HCT116 (cell line): ENCODE measurements around the gene ZNF578.

Experiments
- CEBPB ChIP-seq: IDR thresholded peaks from 2 replicates; pipeline ENCODE4 v1.6.1; 2012; ENCODE audit warnings: low read depth
- EZH2 ChIP-seq: fragments of 200-600 bp; sonication (generic); IDR thresholded peaks from 2 replicates; pipeline ENCODE4 v1.6.1; 2017; ENCODE audit warnings: antibody characterized with exemption, mixed run types
- EZH2phosphoT487 ChIP-seq: fragments of 200-600 bp; IDR thresholded peaks from 2 replicates; pipeline ENCODE4 v1.6.1; 2018; ENCODE audit warnings: antibody characterized with exemption, borderline replicate concordance
- JUND ChIP-seq: IDR thresholded peaks from 2 replicates; pipeline ENCODE4 v1.6.1; 2012
- POLR2A ChIP-seq: IDR thresholded peaks from 2 replicates; pipeline ENCODE4 v1.7.0; 2011; ENCODE audit warnings: borderline replicate concordance; ENCODE audit not compliant: insufficient read depth, insufficient read length; ENCODE audit errors: extremely low read depth
- POLR2AphosphoS5 ChIP-seq: IDR thresholded peaks from 2 replicates; pipeline ENCODE4 v1.6.1; 2011; ENCODE audit warnings: mild to moderate bottlenecking, low read depth, low read length, moderate library complexity
- RAD21 ChIP-seq: IDR thresholded peaks from 2 replicates; pipeline ENCODE4 v1.6.1; 2012; ENCODE audit warnings: low read depth, mild to moderate bottlenecking
- SIN3A ChIP-seq: IDR thresholded peaks from 2 replicates; pipeline ENCODE4 v1.6.1; 2012; ENCODE audit warnings: low read depth
- SRF ChIP-seq: IDR thresholded peaks from 2 replicates; pipeline ENCODE4 v1.6.1; 2012; ENCODE audit warnings: low read depth
- YY1 ChIP-seq: IDR thresholded peaks from 2 replicates; pipeline ENCODE4 v1.6.1; 2011; ENCODE audit warnings: low read length, low read depth, moderate library complexity, mild to moderate bottlenecking; ENCODE audit not compliant: insufficient replicate concordance; ENCODE audit errors: extremely low read depth
- ZNF274 ChIP-seq: fragments of 200-500 bp; sonication (Bioruptor generic); IDR thresholded peaks from 2 replicates; pipeline ENCODE4 v1.6.1; 2014; ENCODE audit warnings: mild to moderate bottlenecking, low read depth, low read length, inconsistent platforms
- TF ChIP-seq, protein P1 (sequence below), 3 experiments: fragments of 200-600 bp in 1 of 3; sonication (generic) in 1 of 3; IDR thresholded peaks in 2 of 3; conservative IDR thresholded peaks in 1 of 3; 2 replicates each; pipeline ENCODE4 v1.5.1; 2012 to 2017; ENCODE audit warnings: low read depth in 2 of 3, low read length in 2 of 3, antibody characterized with exemption in 1 of 3, borderline replicate concordance in 1 of 3, control low read depth in 1 of 3, mild to moderate bottlenecking in 1 of 3, mixed read lengths in 1 of 3, mixed run types in 1 of 3, moderate library complexity in 1 of 3; ENCODE audit not compliant: insufficient read depth in 1 of 3
- TF ChIP-seq, protein P2 (sequence below): IDR thresholded peaks from 2 replicates; pipeline ENCODE4 v1.6.1; 2011; ENCODE audit warnings: mild to moderate bottlenecking, low read length, moderate library complexity; ENCODE audit not compliant: insufficient replicate concordance; ENCODE audit errors: extremely low read depth
- TF ChIP-seq, protein P3 (sequence below): IDR thresholded peaks from 2 replicates; pipeline ENCODE4 v1.6.1; 2012

DNA sequence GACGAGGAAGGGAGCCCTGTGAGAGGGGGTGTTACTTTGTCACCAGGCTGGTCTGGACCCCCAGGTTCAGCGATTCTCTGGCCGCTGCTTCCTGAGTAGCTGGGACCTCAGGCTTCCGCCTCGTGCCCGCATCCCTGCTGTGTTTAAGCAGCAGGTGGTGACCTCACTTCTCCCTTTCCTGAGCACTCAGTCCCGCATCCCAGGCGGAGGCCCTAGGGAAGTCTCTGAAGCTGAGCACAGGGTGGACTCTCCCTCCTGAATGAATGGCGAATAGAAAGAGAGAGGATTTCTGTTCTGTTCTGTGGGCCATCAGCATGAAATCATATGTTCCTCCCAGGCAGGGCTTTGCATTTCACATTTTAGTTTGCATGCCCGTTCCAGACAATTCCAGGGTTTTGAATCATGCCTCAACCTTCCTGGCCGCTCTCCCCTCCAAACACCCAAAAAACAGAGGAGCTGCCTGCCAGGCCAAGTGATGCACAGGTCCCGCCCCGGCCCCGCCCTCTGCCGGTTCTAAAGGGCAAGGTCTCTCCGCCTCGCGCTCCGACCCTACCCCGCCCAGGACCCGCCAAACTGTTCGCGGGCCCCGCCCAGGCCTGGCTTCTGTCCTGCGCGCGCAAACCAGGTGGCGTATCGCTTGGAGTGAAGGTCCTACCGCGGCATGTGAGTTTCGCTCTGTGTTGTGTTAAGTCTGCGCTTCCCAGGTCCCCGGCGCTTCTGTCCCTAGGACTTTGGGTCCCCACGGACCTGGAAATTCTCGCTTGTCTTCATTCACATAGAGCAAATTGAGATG is 39.0 kb downstream of the ZNF578 start:
- TF ChIP-seq POLR2AphosphoS5 = no peak
- TF ChIP-seq, protein P1, sequence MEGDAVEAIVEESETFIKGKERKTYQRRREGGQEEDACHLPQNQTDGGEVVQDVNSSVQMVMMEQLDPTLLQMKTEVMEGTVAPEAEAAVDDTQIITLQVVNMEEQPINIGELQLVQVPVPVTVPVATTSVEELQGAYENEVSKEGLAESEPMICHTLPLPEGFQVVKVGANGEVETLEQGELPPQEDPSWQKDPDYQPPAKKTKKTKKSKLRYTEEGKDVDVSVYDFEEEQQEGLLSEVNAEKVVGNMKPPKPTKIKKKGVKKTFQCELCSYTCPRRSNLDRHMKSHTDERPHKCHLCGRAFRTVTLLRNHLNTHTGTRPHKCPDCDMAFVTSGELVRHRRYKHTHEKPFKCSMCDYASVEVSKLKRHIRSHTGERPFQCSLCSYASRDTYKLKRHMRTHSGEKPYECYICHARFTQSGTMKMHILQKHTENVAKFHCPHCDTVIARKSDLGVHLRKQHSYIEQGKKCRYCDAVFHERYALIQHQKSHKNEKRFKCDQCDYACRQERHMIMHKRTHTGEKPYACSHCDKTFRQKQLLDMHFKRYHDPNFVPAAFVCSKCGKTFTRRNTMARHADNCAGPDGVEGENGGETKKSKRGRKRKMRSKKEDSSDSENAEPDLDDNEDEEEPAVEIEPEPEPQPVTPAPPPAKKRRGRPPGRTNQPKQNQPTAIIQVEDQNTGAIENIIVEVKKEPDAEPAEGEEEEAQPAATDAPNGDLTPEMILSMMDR (IDR thresholded peaks at IDR 0.05 in 2 of 3, conservative IDR thresholded peaks at IDR 0.05 in 1 of 3; ENCODE audit: borderline replicate concordance in 1 of 3, insufficient read depth in 1 of 3, low read depth in 2 of 3, low read length in 2 of 3) = no peak
- TF ChIP-seq SIN3A = no peak
- TF ChIP-seq, protein P2, sequence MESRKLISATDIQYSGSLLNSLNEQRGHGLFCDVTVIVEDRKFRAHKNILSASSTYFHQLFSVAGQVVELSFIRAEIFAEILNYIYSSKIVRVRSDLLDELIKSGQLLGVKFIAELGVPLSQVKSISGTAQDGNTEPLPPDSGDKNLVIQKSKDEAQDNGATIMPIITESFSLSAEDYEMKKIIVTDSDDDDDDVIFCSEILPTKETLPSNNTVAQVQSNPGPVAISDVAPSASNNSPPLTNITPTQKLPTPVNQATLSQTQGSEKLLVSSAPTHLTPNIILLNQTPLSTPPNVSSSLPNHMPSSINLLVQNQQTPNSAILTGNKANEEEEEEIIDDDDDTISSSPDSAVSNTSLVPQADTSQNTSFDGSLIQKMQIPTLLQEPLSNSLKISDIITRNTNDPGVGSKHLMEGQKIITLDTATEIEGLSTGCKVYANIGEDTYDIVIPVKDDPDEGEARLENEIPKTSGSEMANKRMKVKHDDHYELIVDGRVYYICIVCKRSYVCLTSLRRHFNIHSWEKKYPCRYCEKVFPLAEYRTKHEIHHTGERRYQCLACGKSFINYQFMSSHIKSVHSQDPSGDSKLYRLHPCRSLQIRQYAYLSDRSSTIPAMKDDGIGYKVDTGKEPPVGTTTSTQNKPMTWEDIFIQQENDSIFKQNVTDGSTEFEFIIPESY = no peak
- no peak for TF ChIP-seq POLR2A
- no peak for TF ChIP-seq RAD21
- no peak for TF ChIP-seq EZH2
- TF ChIP-seq CEBPB = no peak
- no peak for TF ChIP-seq JUND
- TF ChIP-seq ZNF274 = no peak
- no peak for TF ChIP-seq SRF
- TF ChIP-seq EZH2phosphoT487 = no peak
- TF ChIP-seq, protein P3, sequence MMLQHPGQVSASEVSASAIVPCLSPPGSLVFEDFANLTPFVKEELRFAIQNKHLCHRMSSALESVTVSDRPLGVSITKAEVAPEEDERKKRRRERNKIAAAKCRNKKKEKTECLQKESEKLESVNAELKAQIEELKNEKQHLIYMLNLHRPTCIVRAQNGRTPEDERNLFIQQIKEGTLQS = no peak
- no peak for TF ChIP-seq YY1
